ENCODE data around the gene SLC38A7. TPM values are rescaled to one million over a fixed set of nuclear protein-coding genes. Genes with fewer than 3 reads are reported as not detected.

SLC38A7 gene
- total and polyA plus RNA-seq, 2 donors (not counting 3 experiments of a cell fraction or from before 2014, with no cell fraction given): 33.2 to 44.4 TPM

DNA sequence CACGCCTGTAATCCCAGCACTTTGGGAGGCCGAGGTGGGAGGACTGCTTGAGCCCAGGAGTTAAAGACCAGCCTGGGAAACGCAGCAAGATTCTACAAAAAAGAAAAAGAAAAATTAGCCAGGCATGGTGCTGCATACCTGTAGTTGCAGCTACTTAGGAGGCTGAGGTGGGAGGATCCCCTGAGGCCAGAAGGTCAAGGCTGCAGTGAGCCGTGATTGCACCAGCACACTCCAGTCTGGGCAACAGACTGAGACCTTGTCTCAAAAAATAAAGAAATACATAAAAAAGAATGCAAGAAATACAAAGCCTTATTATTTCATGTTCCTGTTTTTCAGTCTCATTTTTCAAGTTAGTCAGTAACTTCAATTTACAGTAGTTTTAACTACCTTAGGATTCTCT is 49.1 kb downstream of the SLC38A7 start:
- no peak overlapping the region for H3K4me3 ChIP-seq (replicated peaks in 1 of 3; ENCODE audit: insufficient read depth in 1 of 3, low read depth in 1 of 3, low read length in 3 of 3)
- H3K79me2 ChIP-seq (ENCODE audit: control insufficient read depth, insufficient read depth, low read length): no peaks in the 10 kb centered on the region
- TF ChIP-seq EZH2 (IDR thresholded peaks at IDR 0.05; ENCODE audit: borderline replicate concordance, low read depth, low read length, severe bottlenecking): no peak
- TF ChIP-seq MYC (IDR thresholded peaks at IDR 0.05; ENCODE audit: low read depth, low read length): no peak
- H3K36me3 ChIP-seq (ENCODE audit: control insufficient read depth in 2 of 2, extremely low read depth in 1 of 2, insufficient read depth in 2 of 2, low read length in 2 of 2): no peaks in the 10 kb centered on the region
- H3K4me1 ChIP-seq (ENCODE audit: control insufficient read depth, extremely low read depth, insufficient read depth, low read length): no peaks in the 10 kb centered on the region
- intact Hi-C loops (cut with micrococcal nuclease): loop anchor here (10.0 kb wide), 1 partner anchor 741 kb away; no protein-coding TSS in a partner anchor
- H4K20me1 ChIP-seq (replicated peaks; ENCODE audit: control insufficient read depth, extremely low read depth, insufficient read depth, low read length): no peaks in the 10 kb centered on the region
- dilution Hi-C loops (cut with MboI; ENCODE audit: extremely low pct_ligation_motif_present, low sequenced_read_pairs): no loop called here
- H3K9me1 ChIP-seq (replicated peaks; ENCODE audit: control insufficient read depth, extremely low read depth, insufficient read depth, low read length): no peaks in the 10 kb centered on the region
- no peak overlapping the region for H2AFZ ChIP-seq (ENCODE audit: low read depth, low read length)
- H3K27me3 ChIP-seq (ENCODE audit: control insufficient read depth in 2 of 2, insufficient read depth in 2 of 2, low read length in 2 of 2): peaks cover 0 to 3% of the 10 kb centered on the region in 2 experiments
- H3K9ac ChIP-seq (replicated peaks; ENCODE audit: extremely low read depth, insufficient read depth, low read length): no peak overlapping the region
- no peak overlapping the region for H3K27ac ChIP-seq (ENCODE audit: insufficient read depth, low read depth, low read length)
- ChIA-PET CTCF (interaction anchor here (1.5 kb wide), 1 partner anchor 26 kb away, joined by 6 read pairs; no protein-coding TSS in a partner anchor), POLR2A (no interaction called here)
- no peak overlapping the region for H3K4me2 ChIP-seq (ENCODE audit: insufficient read depth, low read length)
- no TSS peak for BruUV-seq (replicated peaks)
- no peak for FAIRE-seq
- no peak for DNase-seq (ENCODE audit: low read depth, low spot score)
- H3K9me3 ChIP-seq (replicated peaks; ENCODE audit: control insufficient read depth, insufficient read depth, low read length): no peaks in the 10 kb centered on the region

DNA sequence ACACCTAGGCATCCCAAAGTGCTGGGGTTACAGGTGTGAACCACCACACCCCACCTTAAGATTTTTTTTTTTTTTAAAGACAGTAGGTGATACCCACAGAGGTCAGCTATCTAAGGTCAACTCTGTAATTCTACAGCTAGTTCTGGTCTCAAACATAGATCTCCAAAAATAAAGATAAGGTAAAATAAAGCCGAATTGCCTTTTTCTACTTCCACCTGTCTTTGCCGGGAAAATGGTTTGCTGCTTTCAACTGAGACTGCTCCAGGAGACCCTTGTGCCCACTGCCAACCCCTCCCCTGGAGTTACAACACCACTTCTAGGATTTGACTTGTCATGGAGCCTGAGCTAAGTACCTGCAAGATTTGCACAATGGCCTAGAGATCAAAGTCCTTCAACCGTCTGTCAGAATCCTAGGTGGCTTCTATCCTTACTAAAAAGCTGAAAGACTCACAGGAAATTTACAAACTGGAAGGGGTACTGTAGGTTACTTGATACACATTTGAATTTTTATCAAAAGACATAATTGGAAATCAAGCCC is 50.2 kb downstream of the SLC38A7 start:
- intact Hi-C loops (cut with micrococcal nuclease): loop anchor here (10.0 kb wide), 1 partner anchor 740 kb away; no protein-coding TSS in a partner anchor
- Histone ChIP-seq H3K4me2 (ENCODE audit: insufficient read depth, low read length) (no peak overlapping the region), H3K79me2 (ENCODE audit: control insufficient read depth, insufficient read depth, low read length) (peaks cover 3% of the 10 kb centered on the region), H3K4me1 (ENCODE audit: control insufficient read depth, extremely low read depth, insufficient read depth, low read length) (peaks cover 3% of the 10 kb centered on the region), H3K4me3 (replicated peaks in 1 of 3; ENCODE audit: insufficient read depth in 1 of 3, low read depth in 1 of 3, low read length in 3 of 3) (no peak overlapping the region), H3K9ac (replicated peaks; ENCODE audit: extremely low read depth, insufficient read depth, low read length) (no peak overlapping the region), H3K27me3 (ENCODE audit: control insufficient read depth in 2 of 2, insufficient read depth in 2 of 2, low read length in 2 of 2) (no peaks in the 10 kb centered on the region), H3K9me3 (replicated peaks; ENCODE audit: control insufficient read depth, insufficient read depth, low read length) (no peaks in the 10 kb centered on the region), H3K27ac (ENCODE audit: insufficient read depth, low read depth, low read length) (no peak overlapping the region), H2AFZ (ENCODE audit: low read depth, low read length) (no peak overlapping the region), H3K36me3 (ENCODE audit: control insufficient read depth in 2 of 2, extremely low read depth in 1 of 2, insufficient read depth in 2 of 2, low read length in 2 of 2) (no peaks in the 10 kb centered on the region), H4K20me1 (replicated peaks; ENCODE audit: control insufficient read depth, extremely low read depth, insufficient read depth, low read length) (no peaks in the 10 kb centered on the region), H3K9me1 (replicated peaks; ENCODE audit: control insufficient read depth, extremely low read depth, insufficient read depth, low read length) (no peaks in the 10 kb centered on the region)
- dilution Hi-C loops (cut with MboI; ENCODE audit: extremely low pct_ligation_motif_present, low sequenced_read_pairs): no loop called here
- no peak for TF ChIP-seq POLR2A (IDR thresholded peaks at IDR 0.05; ENCODE audit: low read depth, low read length)
- no peak for TF ChIP-seq MYC (IDR thresholded peaks at IDR 0.05; ENCODE audit: low read depth, low read length)
- TF ChIP-seq, protein P1, sequence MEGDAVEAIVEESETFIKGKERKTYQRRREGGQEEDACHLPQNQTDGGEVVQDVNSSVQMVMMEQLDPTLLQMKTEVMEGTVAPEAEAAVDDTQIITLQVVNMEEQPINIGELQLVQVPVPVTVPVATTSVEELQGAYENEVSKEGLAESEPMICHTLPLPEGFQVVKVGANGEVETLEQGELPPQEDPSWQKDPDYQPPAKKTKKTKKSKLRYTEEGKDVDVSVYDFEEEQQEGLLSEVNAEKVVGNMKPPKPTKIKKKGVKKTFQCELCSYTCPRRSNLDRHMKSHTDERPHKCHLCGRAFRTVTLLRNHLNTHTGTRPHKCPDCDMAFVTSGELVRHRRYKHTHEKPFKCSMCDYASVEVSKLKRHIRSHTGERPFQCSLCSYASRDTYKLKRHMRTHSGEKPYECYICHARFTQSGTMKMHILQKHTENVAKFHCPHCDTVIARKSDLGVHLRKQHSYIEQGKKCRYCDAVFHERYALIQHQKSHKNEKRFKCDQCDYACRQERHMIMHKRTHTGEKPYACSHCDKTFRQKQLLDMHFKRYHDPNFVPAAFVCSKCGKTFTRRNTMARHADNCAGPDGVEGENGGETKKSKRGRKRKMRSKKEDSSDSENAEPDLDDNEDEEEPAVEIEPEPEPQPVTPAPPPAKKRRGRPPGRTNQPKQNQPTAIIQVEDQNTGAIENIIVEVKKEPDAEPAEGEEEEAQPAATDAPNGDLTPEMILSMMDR (IDR thresholded peaks at IDR 0.05; ENCODE audit: extremely low read depth in 1 of 2, insufficient read depth in 1 of 2, low read depth in 1 of 2, low read length in 2 of 2): no peak
- ChIA-PET CTCF (interaction anchor here (1.2 kb wide), 1 partner anchor 27 kb away, joined by 4 read pairs; no protein-coding TSS in a partner anchor), POLR2A (no interaction called here)
- no peak for DNase-seq (ENCODE audit: low read depth, low spot score)
- no peak for FAIRE-seq
- no TSS peak for BruUV-seq (replicated peaks)

Data from endothelial cell of umbilical vein (primary cell).